RCC 7860 (cell line): ENCODE data around the gene FAM118A.
"Not testable (repeated sequence)": the region's sequence is repeated elsewhere in the genome, so short reads cannot be mapped to it uniquely, and the experiment has no call there.

Experiments
- DNase-seq: peaks from one replicate; pipeline ENCODE4 v3.0.0-alpha.2; 2015; ENCODE audit warnings: low spot score
- FAIRE-seq: peaks from 2 replicates; lab custom pipeline; 2012; peaks lifted over from hg19 to GRCh38; lab: Jason Lieb, UNC

FAM118A gene

DNA sequence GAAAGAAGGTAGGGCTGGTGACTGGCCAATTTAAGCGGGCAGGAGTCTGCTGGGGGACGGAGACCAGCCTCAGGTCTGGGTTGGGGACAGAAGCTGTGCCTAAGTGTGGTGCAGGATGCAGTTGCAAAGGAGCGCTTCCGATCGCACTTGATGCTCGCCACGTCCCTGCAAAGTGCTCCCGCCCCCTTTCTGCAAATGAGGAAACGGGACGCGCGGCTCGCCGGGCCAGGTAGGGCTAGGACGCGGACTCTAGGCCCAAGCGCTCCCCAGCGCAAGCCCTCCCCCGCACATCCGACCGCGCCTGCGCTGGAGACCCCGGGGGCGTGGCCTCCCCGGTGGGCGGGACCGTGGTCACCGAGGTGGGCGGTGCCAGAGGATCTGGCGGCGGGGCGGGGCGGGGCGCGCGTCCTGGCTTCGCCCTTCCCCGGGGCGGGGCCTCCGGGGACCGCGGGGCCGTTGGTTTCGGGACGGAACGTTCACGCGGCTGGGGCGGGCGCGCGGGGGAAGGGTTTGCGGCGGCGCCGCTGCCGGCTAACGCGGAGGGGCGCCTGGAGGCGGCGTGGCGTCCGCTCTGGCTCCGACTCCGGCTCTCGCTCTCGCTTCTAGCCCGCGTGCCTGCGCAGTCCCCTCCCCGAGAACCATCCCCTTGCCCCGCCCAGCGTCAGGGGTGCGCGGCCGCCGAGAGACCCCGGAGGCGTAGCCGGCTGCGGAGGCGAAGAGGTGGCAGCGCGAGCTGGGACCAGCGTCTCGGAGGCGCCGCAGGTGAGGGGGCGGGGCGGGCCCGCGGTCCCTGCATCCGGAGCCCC lies at the start of gene FAM118A:
Gene FAM118A, plus strand, starts transcription at position 513 of the 806 bp plus-strand sequence. CDS start 12,446 bp downstream, outside the sequence.
- no peak for FAIRE-seq
- peak; percentile 80 for DNase-seq

DNA sequence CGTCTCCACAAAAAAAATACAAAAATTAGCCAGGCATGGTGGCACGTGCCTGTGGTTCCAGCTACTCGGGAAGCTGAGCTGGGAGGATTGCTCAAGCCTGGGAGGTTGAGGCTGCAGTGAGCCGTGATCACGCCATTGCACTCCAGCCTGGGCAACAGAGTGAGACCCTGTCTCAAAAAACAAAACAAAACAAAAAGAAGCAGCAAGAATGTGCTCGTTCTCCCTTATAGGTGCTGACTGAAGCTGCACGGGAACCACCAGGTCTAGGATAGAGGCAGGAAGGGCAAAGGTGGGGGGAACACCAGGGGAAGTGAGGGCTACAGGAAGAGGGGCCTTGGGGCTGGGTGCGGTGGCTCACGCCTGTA lies 49.4 kb upstream of the FAM118A start:
- not testable (repeated sequence) for FAIRE-seq, DNase-seq

DNA sequence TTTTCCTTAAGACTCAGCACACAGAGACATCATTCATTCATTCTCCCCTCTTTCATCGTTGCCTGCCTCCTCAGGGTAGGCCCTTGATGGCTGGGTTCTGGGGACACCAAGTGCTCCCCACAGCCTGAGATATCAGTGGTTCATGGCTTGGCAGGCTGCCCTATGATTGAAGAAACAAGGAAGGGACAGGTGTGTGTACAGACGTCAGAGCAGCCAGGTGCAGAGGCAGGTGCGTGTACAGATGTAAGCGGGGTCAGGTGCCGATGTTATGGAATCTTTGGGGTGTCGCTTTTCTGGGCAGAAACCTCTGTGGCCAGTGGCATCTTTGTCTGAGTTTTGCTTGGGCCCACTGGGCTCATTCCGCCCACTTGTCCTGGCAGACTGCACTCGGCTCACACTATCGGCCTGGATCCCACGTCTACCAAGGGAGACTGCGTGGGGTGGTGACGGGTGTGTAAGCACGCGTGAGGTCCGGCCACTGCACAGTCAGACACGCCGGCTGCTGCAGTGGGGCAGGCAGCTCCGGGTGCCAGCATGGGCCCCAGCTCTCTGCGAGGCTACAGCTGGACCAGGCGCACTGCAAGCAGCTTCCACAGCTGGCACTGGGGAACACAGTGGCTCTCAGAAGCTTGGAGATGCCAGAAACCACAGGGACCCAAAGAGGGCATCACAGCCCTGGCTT lies 48.2 kb upstream of the FAM118A start:
- FAIRE-seq = no peak
- no peak for DNase-seq

DNA sequence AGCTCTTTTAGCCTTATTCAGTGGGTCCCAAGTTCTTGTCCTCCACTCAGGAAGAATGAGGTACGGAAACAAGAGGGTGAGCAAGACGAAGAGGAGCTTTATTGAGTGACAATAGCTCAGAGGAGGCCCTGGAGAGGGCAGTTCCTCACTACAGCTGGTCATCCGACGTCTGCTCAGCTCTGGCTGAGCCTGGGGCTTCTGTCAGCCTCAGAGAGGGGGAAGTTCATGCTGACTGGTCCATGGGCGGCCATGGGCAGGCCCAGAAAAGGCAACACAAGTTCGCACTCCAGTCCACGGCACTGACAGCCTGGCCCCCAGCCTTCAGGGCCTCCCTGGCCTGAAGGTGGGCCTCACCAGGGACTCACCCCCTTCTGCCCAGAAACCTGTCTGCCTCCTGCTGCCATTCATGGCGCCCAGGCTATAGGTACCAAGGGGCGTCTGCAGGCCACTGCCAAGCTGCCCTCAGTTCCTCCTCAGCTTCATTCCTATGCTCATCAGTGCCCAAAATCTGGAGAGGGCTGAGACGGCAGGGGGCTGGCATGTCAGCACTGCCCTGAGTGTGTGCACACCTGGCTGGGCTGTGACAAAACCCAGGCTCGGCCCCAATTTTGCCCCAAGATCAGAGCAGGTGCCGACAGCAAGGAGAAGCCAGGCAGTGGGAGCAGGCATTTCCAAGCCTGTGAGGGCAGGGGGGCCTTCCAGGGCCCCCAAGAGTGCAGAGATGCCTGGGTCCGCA lies 47.4 kb upstream of the FAM118A start:
- FAIRE-seq = no peak
- no peak for DNase-seq

DNA sequence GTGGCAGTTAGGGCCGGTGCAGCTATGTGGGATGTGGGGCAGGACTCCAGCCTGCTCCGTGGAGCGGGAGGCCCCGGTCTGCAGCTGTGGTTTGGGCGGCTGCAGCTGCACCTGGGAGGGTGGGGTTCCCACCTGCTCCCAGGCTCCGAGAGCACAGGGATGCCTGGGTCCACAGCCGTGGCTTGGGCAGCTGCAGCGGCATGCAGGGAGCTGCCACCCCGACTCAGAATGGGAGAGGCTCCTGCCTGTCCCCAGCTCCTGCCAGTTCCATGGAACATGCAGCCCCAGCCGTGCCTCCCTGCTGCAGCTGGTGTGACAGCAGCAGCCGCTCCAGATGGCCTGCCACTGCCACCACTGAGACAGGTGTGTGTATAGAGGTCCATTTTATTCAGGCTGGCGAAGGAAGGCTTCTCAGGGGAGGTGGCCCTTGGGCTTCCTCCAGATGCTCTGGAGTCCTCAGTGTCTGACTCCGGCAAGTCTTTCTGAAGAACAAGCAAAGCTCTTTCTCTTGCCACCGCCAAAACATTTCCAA lies 46.7 kb upstream of the FAM118A start:
- no peak for DNase-seq

DNA sequence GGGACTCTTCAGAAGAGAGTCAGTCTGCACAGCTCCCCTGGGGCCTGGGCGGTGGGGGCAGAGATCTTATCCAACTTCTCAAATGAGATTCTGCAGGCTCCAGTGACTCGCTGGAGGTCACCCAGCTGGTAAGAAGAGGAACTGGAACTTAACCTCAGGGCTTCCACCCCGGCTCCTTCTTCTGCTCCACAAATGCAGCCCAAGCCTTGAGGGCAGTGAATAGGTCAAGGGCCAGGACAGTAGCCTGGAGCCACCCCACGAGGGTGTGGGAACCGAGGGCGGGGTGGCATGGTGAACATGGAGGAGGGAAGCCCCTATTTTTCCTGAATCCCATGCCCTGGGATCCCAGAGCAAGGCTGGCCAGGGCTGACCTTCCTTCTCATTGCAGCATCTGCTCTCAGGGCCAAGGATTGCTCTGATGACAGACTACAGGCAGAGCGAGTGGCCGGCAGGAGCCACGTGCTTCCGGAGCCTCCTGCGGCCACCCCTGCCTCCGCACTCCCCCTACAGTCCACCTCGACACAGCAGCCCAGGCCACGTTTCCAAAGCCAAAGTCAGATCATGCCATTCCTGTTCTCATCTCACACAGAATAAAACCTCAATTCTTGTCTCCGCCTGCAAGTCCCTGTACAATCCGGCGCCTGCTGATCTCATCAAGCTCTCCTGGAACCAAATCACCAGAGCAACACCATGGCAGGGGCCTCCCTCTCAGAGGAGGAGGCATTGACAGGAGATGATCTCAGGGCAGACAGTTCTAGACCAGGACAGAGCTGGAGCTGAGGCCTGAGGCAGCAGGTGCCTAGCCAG lies 46.1 kb upstream of the FAM118A start:
- FAIRE-seq = no peak

More for the DNA sequence above, 46.7 kb upstream of the FAM118A start:
- no peak for FAIRE-seq

DNA sequence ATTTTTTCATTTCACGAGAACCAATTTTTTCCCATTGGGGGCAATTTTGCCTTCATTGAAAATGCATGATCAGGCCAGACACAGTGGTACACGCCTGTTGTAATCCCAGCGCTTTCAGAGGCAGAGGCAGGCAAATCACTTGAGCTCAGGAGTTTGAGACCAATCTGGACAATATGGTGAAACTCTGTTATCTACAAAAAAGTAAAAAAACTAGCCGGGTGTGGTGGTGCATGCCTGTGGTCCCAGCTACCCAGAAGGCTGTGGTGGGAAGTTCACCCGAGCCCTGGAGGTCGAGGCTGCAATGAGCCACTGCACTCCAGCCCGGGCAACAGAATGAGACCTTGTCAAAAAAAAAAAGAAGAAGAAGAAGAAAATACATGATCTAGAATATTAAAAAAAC lies 44.2 kb upstream of the FAM118A start:
- FAIRE-seq = no peak

More for the DNA sequence above, 46.1 kb upstream of the FAM118A start:
- DNase-seq = peak; percentile 52

DNA sequence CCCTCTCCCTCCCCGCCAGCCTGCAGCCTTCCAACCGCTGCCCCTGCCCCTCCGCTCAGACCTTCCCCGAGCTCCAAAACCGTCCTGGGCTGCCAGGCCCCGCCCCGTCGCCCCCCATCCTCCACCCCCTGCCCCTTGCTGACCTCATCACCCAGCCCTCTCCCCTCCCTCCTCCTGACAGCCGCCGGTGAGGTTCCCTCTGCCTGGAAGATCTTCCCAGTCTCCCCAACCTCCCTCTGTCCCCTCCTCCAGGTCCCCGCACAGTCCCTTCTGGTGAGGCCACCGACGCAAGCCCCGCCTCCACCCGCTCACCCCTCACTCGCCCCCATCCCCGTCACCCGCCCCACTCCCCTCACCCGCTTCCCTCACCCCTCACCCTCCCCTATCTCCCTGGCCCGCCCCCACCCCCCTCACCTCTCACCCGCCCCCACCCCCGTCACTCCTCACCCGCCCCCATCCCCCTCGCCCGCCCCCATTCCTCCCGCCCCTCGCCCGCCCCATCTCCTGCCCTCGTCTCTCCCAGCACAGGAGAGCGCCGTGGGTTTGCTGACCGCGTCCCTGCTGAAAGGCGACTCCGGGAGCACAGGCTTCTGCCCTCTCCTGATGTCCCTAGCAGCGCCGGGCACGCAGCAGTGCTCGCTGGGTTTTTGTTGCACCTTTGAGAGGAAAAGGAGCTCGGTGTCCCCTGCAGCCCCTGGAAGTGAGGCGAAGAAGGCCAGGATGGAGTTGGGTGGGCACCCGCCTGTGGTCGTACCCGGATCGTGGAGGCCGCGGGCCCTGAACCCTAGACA lies 41.4 kb upstream of the FAM118A start:
- FAIRE-seq (no peak), DNase-seq (no peak)

More for the DNA sequence above, 44.2 kb upstream of the FAM118A start:
- DNase-seq = no peak

DNA sequence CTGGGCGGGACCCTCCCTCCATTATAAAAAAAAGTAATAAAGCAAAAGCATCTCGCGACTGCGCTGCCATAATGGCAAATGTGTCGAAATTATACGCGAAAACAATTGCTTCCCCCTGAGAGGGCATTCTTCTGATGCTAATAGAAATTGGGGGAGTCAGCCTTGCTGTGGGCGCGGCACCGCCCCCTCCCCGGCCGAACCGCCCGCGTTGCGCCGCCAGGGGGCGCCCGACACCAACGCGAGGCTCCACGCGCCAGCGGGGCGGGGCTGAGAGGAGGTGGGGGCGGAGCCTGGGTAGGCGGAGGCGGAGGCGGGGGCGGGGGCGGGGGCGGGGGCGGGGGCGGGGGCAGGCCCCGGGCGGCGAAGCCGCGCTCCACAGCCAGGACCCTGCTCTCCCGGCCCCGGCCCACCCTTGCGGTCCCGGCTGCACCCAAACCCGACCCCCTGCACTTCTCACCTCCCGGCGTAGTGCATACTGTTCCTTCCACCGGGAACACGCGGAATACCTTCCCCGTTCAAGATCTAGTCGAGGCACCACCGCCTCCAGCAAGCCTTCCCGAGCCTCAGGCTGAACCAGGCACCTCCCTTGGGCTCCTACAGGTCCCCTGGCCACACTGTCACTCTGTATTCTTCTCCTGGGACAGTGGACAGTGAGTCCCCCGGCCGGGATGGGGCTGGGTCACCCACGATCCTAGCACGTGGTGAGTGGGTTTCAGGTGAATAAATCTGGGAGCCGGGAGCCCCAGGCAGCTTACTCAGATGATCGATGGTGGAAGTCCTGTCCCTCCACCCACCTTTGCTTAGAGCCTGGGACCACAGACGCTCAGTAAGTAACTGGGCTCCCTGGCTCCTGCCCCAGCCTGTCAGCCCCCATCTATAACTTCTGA lies 40.5 kb upstream of the FAM118A start:
- FAIRE-seq = no peak
- DNase-seq = peak; percentile 42

DNA sequence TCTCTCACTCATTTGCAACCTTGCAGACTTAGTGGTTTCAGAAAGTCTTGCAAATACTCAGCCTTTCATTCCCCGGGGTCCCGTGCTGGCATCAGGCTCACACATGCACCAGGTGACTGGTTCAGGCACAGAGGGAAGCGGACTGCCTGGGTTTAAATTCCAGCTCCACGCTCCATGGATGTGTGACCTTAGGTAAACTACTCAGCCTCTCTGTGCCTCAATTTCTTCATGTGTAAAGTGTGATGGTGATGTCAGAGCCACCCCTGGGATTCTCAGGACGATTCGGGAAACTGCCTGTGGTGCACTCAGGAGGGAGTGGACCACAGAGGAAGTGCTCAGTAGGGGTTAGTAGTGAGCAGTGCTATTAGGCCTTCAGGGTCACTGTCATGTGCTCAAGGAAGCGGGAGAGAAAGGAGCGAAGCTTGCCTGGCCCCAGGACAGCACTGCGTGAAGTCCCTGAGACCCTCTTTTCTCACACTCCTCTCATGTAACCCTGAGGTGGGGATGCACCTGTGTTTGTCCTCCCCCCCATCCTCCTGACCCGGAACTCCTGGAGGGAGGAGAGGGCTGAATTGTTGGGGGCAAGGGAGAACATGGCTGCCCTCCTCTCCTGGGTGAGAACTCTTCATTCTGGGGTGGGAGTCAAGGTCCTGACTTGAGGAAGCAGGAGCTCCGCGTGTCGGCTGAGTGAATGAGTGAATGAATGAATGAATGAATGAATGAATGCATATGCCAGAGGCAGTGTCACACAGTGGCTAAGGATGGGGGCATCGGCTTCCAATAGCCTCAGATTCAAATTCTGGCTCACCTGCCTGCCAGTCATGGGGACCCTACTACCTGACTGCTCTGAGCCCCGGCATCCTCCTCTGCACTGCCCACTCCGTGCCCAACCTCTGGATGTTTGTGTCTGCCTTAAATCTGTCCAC lies 39.4 kb upstream of the FAM118A start:
- DNase-seq = no peak
- no peak for FAIRE-seq

DNA sequence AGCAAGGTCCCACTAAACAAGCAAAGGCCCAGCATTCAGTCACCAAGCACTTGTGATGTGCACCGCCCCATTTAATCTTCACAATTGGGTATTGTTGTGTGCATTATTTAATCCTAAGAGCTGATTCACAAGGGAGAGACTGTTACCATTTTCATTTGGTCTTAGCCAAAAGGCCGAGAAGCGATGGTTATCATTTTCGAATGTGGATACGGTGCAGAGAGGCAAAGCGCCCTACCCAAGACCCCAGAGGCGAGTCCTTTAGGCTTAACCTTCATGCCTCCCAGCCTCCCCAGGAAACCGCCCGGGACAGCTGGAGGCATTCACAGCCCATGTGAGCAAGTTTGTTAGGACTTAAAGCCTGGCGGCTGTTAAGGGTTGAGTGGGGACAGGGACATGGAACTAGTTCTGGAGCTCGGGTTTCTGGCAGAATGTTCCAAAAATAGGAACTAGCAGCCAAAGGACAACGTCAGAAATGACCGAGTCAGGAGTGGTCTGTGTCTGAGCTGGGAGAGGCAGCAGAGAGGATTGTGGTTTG lies 38.0 kb upstream of the FAM118A start:
- no peak for DNase-seq
- no peak for FAIRE-seq

DNA sequence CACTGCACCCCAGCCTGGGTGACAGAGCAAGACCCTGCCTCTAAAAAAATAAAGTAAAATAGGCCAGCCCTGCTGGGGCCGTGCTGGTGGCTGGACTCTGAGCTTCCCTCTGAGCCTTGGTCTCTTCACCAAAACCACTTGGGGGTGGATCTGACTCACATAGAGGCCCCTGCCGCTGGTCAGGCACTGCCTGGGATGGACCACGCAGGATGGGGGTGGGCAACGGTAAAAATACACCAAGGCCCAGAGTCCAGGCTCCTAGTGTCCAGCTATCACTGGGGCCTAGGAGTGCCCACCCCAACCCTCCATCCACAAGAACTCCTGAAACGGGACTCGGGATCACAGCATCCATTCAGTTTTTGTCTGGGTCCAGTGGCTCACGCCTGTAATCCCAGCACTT lies 37.2 kb upstream of the FAM118A start:
- no peak for DNase-seq
- FAIRE-seq = no peak

DNA sequence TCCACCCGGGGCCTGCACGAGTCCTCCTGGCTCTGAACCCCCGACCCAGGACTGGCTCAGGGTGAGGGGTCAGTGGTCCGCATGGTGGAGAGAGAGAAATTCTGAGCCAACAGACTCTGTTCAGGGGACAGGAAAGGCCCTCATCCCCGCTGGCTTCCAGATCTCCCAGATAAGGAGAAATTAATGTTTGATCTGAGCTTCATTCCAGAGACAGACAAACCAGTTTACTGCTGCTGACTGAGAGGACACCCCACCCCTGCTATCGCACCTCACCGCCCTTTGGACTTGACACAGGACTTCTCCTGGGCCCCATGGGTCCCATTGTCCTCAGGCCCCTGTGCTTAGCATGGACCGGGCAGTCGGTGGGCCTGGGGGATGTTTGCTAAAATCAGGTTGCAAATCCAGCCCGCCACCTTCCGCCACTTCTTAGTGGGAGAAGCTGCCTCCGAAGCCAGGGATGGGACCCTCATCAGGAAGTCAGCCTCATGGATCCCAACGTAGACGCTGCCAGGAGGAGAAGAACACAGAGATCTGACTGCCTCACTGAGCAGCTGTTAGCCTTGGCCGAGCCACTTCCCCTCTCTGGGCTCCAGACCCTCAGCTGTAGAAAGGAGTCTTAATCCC lies 36.2 kb upstream of the FAM118A start:
- FAIRE-seq (no peak), DNase-seq (no peak)

DNA sequence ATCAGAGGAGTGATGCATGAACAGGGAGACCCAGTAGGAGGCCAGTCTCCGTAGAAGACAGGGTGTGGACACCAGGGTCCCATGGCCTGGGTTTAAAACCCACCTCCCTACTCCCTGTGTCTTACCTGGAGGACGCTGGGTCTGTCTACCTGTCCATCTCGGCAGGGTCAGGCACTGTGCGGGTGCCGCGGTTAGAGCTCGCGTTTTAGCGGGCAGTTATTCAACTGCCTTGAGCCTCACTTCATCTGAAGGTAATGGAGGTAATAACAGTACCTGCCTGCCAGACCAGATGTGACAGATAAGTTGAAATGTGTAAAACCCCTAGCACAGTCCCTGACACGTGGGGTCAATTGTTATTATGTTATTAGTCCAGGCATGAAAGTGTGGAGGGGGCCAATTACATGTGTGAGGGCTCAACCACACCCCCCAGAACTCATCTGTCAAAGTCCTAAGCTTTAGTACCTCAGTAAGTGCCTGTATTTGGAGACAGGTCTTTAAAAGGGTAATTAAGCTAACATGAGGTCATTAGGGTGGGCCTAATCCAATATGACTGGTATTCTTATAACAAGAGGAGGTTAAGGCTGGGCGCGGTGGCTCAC lies 33.1 kb upstream of the FAM118A start:
- FAIRE-seq = no peak
- no peak for DNase-seq

DNA sequence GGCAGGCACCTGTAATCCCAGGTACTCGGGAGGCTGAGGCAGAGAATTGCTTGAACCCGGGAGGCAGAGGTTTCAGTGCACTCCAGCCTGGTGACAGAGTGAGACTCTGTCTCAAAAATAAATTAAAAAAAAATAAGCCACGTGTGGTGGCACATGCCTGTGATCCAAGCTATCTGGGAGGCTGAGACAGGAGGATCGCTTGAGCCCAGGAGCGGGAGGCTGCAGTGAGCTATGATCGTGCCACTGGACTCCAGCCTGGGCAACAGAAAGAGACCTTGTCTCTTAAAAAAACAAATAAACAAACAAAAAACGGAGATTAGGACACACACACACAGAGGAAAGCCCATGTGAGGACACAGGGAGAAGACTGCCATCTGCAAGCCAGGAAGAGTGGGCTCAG lies 32.0 kb upstream of the FAM118A start:
- FAIRE-seq, DNase-seq: not testable (repeated sequence)

DNA sequence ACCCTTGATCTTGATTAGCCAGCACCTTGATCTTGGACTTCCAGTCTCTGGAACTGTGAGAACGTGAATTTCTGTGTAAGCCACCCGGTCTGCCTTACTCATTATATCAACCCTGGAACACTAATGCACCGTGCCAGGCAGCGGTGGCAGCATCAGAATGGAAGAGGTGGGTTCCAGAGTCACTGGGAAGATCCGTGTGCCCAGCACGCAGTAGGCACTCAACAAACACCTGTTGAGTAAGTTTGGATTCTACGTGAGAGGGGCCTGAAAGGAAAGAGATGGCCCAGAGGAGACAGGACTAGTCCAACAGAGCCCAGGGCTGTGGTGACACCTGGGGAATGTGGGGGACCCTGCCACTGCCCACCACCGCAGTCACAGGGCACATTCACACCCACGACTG lies 31.6 kb upstream of the FAM118A start:
- FAIRE-seq (no peak), DNase-seq (no peak)

DNA sequence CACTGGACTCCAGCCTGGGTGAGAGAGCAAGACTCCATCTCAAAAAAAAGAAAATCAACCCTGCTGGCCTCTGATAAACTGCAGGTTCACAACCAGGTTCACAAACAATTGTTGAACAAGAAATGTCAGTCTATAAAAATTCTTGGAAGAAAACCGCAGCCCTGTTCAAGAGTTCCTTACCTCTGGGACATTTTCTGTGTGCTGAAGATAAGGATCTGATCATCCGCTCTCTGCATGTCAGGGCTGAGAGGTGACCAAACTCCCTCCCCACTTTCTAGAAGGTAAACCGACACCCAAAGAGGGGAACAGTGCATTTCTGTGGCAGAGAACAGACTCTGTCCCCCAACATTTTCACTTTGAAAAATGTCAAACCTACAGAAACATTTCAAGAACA lies 29.1 kb upstream of the FAM118A start:
- DNase-seq = no peak
- FAIRE-seq = no peak
